HepG2 (cell line): Measurements from ENCODE around the gene AK6. TPM values are rescaled to one million over a fixed set of nuclear protein-coding genes. Genes with fewer than 3 reads are reported as not detected.

Experiments used
- ATAC-seq: fragments of 200-7000 bp; cut with Tn5 transposase; 3 replicates; pipeline ENCODE4 v1.9.1; 2020; ENCODE audit warnings: mild to moderate bottlenecking, moderate library complexity
- BruUV-seq: library from RNA; stranded (reverse); fragments of 400-500 nt; replicated peaks from 2 replicates; lab custom pipeline; 2021; lab: Mats Ljungman, UMichigan
- CTCF ChIA-PET: fragments of 300-600 bp; formaldehyde crosslinking; extraction: SDS; loops from one replicate; lab custom pipeline; 2021; ENCODE audit warnings: low total read pairs, inconsistent platforms, low intra/inter-chr PET ratio; lab: Yijun Ruan, JAX
- POLR2A ChIA-PET: fragments of 350-600 bp; sonication (Branson Sonifier 250); formaldehyde crosslinking; loops from one replicate; lab custom pipeline; 2020; ENCODE audit warnings: antibody characterized with exemption, inconsistent platforms; lab: Yijun Ruan, JAX
- DNase-seq: peaks from one replicate; pipeline ENCODE4 v3.0.0-alpha.2; 2015; ENCODE audit warnings: low spot score
- FAIRE-seq: peaks from 3 replicates; lab custom pipeline; 2011; peaks lifted over from hg19 to GRCh38; lab: Jason Lieb, UNC
- H2AFZ ChIP-seq: one replicate; pipeline ENCODE4 v1.6.1; 2011; ENCODE audit warnings: low read length, inconsistent platforms
- H3K27ac ChIP-seq: fragments of 300-600 bp; 3 replicates; pipeline ENCODE4 v1.8.0; 2011; ENCODE audit warnings: mixed run types, mild to moderate bottlenecking, mixed read lengths, low read length, inconsistent platforms; ENCODE audit not compliant: insufficient read depth; ENCODE audit errors: extremely low read length
- H3K27me3 ChIP-seq, 2 experiments: fragments of 200-600 bp in 1 of 2; 2 replicates in 1 of 2; 3 replicates in 1 of 2; pipeline versions ENCODE4 v1.6.0 to v1.8.0; 2011; ENCODE audit warnings: low read length in 2 of 2, mild to moderate bottlenecking in 2 of 2, moderate library complexity in 2 of 2, inconsistent platforms in 1 of 2; ENCODE audit not compliant: insufficient read depth in 2 of 2, control insufficient read depth in 1 of 2
- H3K36me3 ChIP-seq, 2 experiments: fragments of 200-600 bp in 1 of 2; replicated peaks in 1 of 2; 2 replicates in 1 of 2; 3 replicates in 1 of 2; pipeline versions ENCODE4 v1.5.1 to v1.8.0; 2011; ENCODE audit warnings: low read length in 2 of 2, inconsistent platforms in 1 of 2; ENCODE audit not compliant: insufficient read depth in 2 of 2, control insufficient read depth in 1 of 2
- H3K4me1 ChIP-seq: 2 replicates; pipeline ENCODE4 v1.5.1; 2012; ENCODE audit warnings: low read length, inconsistent platforms; ENCODE audit not compliant: insufficient read depth
- H3K4me2 ChIP-seq: 2 replicates; pipeline ENCODE4 v1.6.0; 2011; ENCODE audit warnings: low read depth, low read length, inconsistent platforms
- H3K4me3 ChIP-seq, 3 experiments: fragments of 200-600 bp in 1 of 3; sonication (generic), shearing (Covaris generic) in 1 of 3; replicated peaks in 1 of 3; 2 replicates each; pipeline ENCODE4 v1.5.1; 2011 to 2016; ENCODE audit warnings: low read length in 3 of 3, inconsistent platforms in 2 of 3, low read depth in 2 of 3, mild to moderate bottlenecking in 2 of 3, control low read depth in 1 of 3, mixed read lengths in 1 of 3; ENCODE audit not compliant: insufficient read depth in 1 of 3
- H3K79me2 ChIP-seq: one replicate; pipeline ENCODE4 v1.6.1; 2011; ENCODE audit warnings: low read length, inconsistent platforms; ENCODE audit not compliant: insufficient read depth
- H3K9ac ChIP-seq: 2 replicates; pipeline ENCODE4 v1.6.0; 2011; ENCODE audit warnings: mild to moderate bottlenecking, low read depth, low read length, inconsistent platforms; ENCODE audit not compliant: insufficient read depth
- H3K9me3 ChIP-seq: 2 replicates; pipeline ENCODE4 v1.5.1; 2012; ENCODE audit warnings: mild to moderate bottlenecking, low read length
- H4K20me1 ChIP-seq: 2 replicates; pipeline ENCODE4 v1.6.0; 2011; ENCODE audit warnings: inconsistent platforms, mild to moderate bottlenecking, low read length, moderate library complexity; ENCODE audit not compliant: insufficient read depth
- GATAD2A ChIP-seq: IDR thresholded peaks from 2 replicates; pipeline ENCODE4 v1.6.1; 2016
- GRHL1 ChIP-seq: sonication (generic); formaldehyde crosslinking; conservative IDR thresholded peaks from 2 replicates; pipeline ENCODE4 v1.8.0; 2022; ENCODE audit warnings: missing genetic modification reagents
- HNF1A ChIP-seq, 2 experiments: sonication (generic) in 1 of 2; formaldehyde crosslinking in 1 of 2; IDR thresholded peaks; 2 replicates each; pipeline versions ENCODE4 v1.4.0 to v1.6.1; 2016 to 2020; ENCODE audit warnings: borderline replicate concordance in 1 of 2, low read depth in 1 of 2, mild to moderate bottlenecking in 1 of 2, missing genetic modification reagents in 1 of 2
- IRF2 ChIP-seq: IDR thresholded peaks from 2 replicates; pipeline ENCODE4 v1.6.1; 2018; ENCODE audit warnings: missing genetic modification reagents, missing compliant biosample characterization
- IRX3 ChIP-seq: sonication (generic); formaldehyde crosslinking; IDR thresholded peaks from 2 replicates; pipeline ENCODE4 v1.8.1; 2023; ENCODE audit warnings: mild to moderate bottlenecking, low read depth, missing genetic modification reagents, borderline replicate concordance
- KDM1A ChIP-seq: IDR thresholded peaks from 2 replicates; pipeline ENCODE4 v1.6.1; 2016; ENCODE audit warnings: missing compliant biosample characterization
- MAZ ChIP-seq, 2 experiments: sonication (generic) in 1 of 2; formaldehyde crosslinking in 1 of 2; IDR thresholded peaks; 2 replicates each; pipeline versions ENCODE4 v1.5.0 to v1.6.1; 2012 to 2020; ENCODE audit warnings: low read depth in 2 of 2, mild to moderate bottlenecking in 2 of 2, borderline replicate concordance in 1 of 2, improper control_type of control experiment in 1 of 2, low read length in 1 of 2, missing genetic modification reagents in 1 of 2, moderate library complexity in 1 of 2
- NFYC ChIP-seq: IDR thresholded peaks from 2 replicates; pipeline ENCODE4 v1.6.1; 2016; ENCODE audit warnings: missing genetic modification reagents, missing compliant biosample characterization
- ZBTB4 ChIP-seq: sonication (generic); formaldehyde crosslinking; IDR thresholded peaks from 2 replicates; pipeline ENCODE4 v1.4.0; 2020; ENCODE audit warnings: missing genetic modification reagents, mild to moderate bottlenecking, borderline replicate concordance
- ZFP36 ChIP-seq: fragments of 150-350 bp; IDR thresholded peaks from 2 replicates; pipeline ENCODE4 v1.6.1; 2018; ENCODE audit warnings: borderline replicate concordance, low read length, low read depth; ENCODE audit not compliant: partially characterized antibody
- ZNF10 ChIP-seq: sonication (generic); formaldehyde crosslinking; IDR thresholded peaks from 2 replicates; pipeline ENCODE4 v1.4.0; 2020; ENCODE audit warnings: mild to moderate bottlenecking, low read depth, missing genetic modification reagents, borderline replicate concordance
- ZNF33A ChIP-seq: sonication (generic); formaldehyde crosslinking; IDR thresholded peaks from 2 replicates; pipeline ENCODE4 v1.5.1; 2020; ENCODE audit warnings: missing genetic modification reagents, mild to moderate bottlenecking, moderate library complexity, borderline replicate concordance
- ZSCAN29 ChIP-seq: sonication (generic); formaldehyde crosslinking; conservative IDR thresholded peaks from 2 replicates; pipeline ENCODE4 v1.4.0; 2020; ENCODE audit warnings: mild to moderate bottlenecking, missing genetic modification reagents
- WGBS: methylation state at CpG from one replicate; pipeline ENCODE4 v1.1.6; 2017; ENCODE audit warnings: low lambda C conversion rate; 5-methylcytosine and 5-hydroxymethylcytosine counted together
- in situ Hi-C: cut with HindIII; loops from 2 replicates; pipeline ENCODE4 v1.10.0; 2017; ENCODE audit warnings: low pct_unique_long_range_greater_than_20kb; ENCODE audit not compliant: extremely low pct_ligation_motif_present
- intact Hi-C: fragments of 100-400 bp; cut with micrococcal nuclease; formaldehyde crosslinking; loops from one replicate; pipeline ENCODE4 v1.10.0; 2022; ENCODE audit not compliant: unreplicated experiment
- polyA plus RNA-seq, 8 experiments: library from polyadenylated mRNA; depleted of rRNA in 3 of 8; stranded (reverse) in 7 of 8; unstranded in 1 of 8; fragments of >200 nt; fragmentation: Illumina TruSeq in 4 of 8; extraction: Trizol in 4 of 8; gene quantifications; 2 replicates each; pipeline versions ENCODE4 v1.2.1 to v1.2.3, GENCODE V29; 2011 to 2016; ENCODE audit warnings: low read depth in 4 of 8, missing spikeins in 1 of 8, mixed read lengths in 1 of 8; ENCODE audit not compliant: insufficient read depth in 1 of 8
- total RNA-seq, 5 experiments: library from RNA; depleted of rRNA; stranded (reverse); fragments of >200 nt; fragmentation: Illumina TruSeq; extraction: Trizol; gene quantifications; 2 replicates each; pipeline ENCODE4 v1.2.3, GENCODE V29; 2016; ENCODE audit warnings: low read depth in 1 of 5

Gene AK6
- total and polyA plus RNA-seq, 2 of the 13 experiments (the other 11 are each of a cell fraction or from before 2014, with no cell fraction given): 31.1 to 77.2 TPM

GRCh38 chr5:69350664-69351063, 18.7 kb downstream of the AK6 start (continued):
- TF ChIP-seq KDM1A (CRISPR knock-in tag) (no peak), ZSCAN29 (CRISPR knock-in tag) (no peak), HNF1A (IDR thresholded peaks at IDR 0.05; ENCODE audit: low read depth) (no peak), HNF1A (CRISPR knock-in tag; IDR thresholded peaks at IDR 0.05; ENCODE audit: borderline replicate concordance) (no peak), ZNF33A (CRISPR knock-in tag) (no peak), NFYC (no peak), MAZ (IDR thresholded peaks at IDR 0.05; ENCODE audit: borderline replicate concordance, low read depth, low read length) (no peak), MAZ (CRISPR knock-in tag; IDR thresholded peaks at IDR 0.05; ENCODE audit: low read depth) (no peak)
- TF ChIP-seq, all 625 proteins: peak for 0

GRCh38 chr5:69343083-69343482, 26.2 kb downstream of the AK6 start:
- H3K4me2 ChIP-seq: no peak overlapping the region
- no peak overlapping the region for H3K9ac ChIP-seq
- H2AFZ ChIP-seq: no peak overlapping the region
- intact Hi-C loops (no loop called here), in situ Hi-C loops (no loop called here)
- ChIA-PET POLR2A (no interaction called here), CTCF (no interaction called here)
- peaks cover 8% of the 10 kb centered on the region for H3K4me1 ChIP-seq
- H3K9me3 ChIP-seq: no peaks in the 10 kb centered on the region
- H3K27me3 ChIP-seq: no peaks in the 10 kb centered on the region
- DNase-seq (no peak), ATAC-seq (no peak), FAIRE-seq (no peak)
- H3K36me3 ChIP-seq: no peaks in the 10 kb centered on the region
- H3K27ac ChIP-seq: no peak overlapping the region
- no peaks in the 10 kb centered on the region for H3K79me2 ChIP-seq
- no peak overlapping the region for H3K4me3 ChIP-seq
- BruUV-seq: no TSS peak
- H4K20me1 ChIP-seq: no peaks in the 10 kb centered on the region
- WGBS: 65% methylated on average over 1 of the region's 1 CpG
- TF ChIP-seq IRX3 (CRISPR knock-in tag) (no peak), ZBTB4 (CRISPR knock-in tag) (no peak), GRHL1 (CRISPR knock-in tag) (no peak), ZFP36 (no peak), ZNF10 (CRISPR knock-in tag) (no peak), GATAD2A (CRISPR knock-in tag) (no peak), IRF2 (CRISPR knock-in tag) (no peak)
